IMR-90 (cell line): ENCODE measurements around the gene ADGRL1. TPM values are rescaled to one million over a fixed set of nuclear protein-coding genes. Genes with fewer than 3 reads are reported as not detected.
"Not testable (repeated sequence)": the region's sequence is repeated elsewhere in the genome, so short reads cannot be mapped to it uniquely, and the experiment has no call there.

Experiments used
- ATAC-seq: fragments of 200-7000 bp; cut with Tn5 transposase; 2 replicates; pipeline ENCODE4 v1.9.1; 2020; ENCODE audit warnings: low read depth, mild to moderate bottlenecking, moderate library complexity
- BruUV-seq: library from RNA; stranded (reverse); fragments of 400-500 nt; replicated peaks from 2 replicates; lab custom pipeline; 2021; lab: Mats Ljungman, UMichigan
- CTCF ChIA-PET: fragments of 300-600 bp; formaldehyde crosslinking; extraction: SDS; loops from one replicate; lab custom pipeline; 2021; ENCODE audit warnings: antibody characterized with exemption; lab: Yijun Ruan, JAX
- POLR2A ChIA-PET: fragments of 300-600 bp; sonication (Branson Sonifier 250); formaldehyde crosslinking; loops from one replicate; lab custom pipeline; 2022; ENCODE audit warnings: antibody characterized with exemption; ENCODE audit not compliant: unreplicated experiment; lab: Charles Lee
- DNase-seq: peaks from one replicate; pipeline ENCODE4 v3.0.0; 2013
- H2AFZ ChIP-seq: replicated peaks from 2 replicates; pipeline ENCODE3; 2013; ENCODE audit warnings: low read length, mild to moderate bottlenecking; ENCODE audit not compliant: poor library complexity
- H2AK5ac ChIP-seq: 2 replicates; pipeline ENCODE4 v1.6.1; 2013; ENCODE audit warnings: low read depth, low read length, inconsistent platforms
- H2AK9ac ChIP-seq: replicated peaks from 2 replicates; pipeline ENCODE3; 2013; ENCODE audit warnings: mild to moderate bottlenecking, low read depth, low read length, moderate library complexity; ENCODE audit not compliant: poor library complexity
- H2BK120ac ChIP-seq: 2 replicates; pipeline ENCODE4 v1.6.1; 2013; ENCODE audit warnings: low read depth, low read length, inconsistent platforms
- H2BK15ac ChIP-seq: 3 replicates; pipeline ENCODE4 v1.6.1; 2013; ENCODE audit warnings: low read depth, low read length, inconsistent platforms
- H2BK20ac ChIP-seq: 2 replicates; pipeline ENCODE4 v1.6.1; 2013; ENCODE audit warnings: low read depth, mild to moderate bottlenecking, inconsistent platforms, low read length, moderate library complexity
- H2BK5ac ChIP-seq: 2 replicates; pipeline ENCODE4 v1.6.1; 2013; ENCODE audit warnings: mild to moderate bottlenecking, low read depth, low read length, inconsistent platforms; ENCODE audit not compliant: poor library complexity, severe bottlenecking
- H3K14ac ChIP-seq: replicated peaks from 2 replicates; pipeline ENCODE4 v1.6.1; 2013; ENCODE audit warnings: low read depth, low read length, inconsistent platforms
- H3K18ac ChIP-seq: 2 replicates; pipeline ENCODE4 v1.6.1; 2013; ENCODE audit warnings: low read depth, low read length, control low read depth
- H3K23ac ChIP-seq: 2 replicates; pipeline ENCODE4 v1.6.1; 2013; ENCODE audit warnings: low read depth, low read length, inconsistent platforms
- H3K27ac ChIP-seq: 2 replicates; pipeline ENCODE4 v1.5.1; 2013; ENCODE audit warnings: mild to moderate bottlenecking, control low read depth, low read length; ENCODE audit not compliant: insufficient read depth
- H3K27me3 ChIP-seq: 2 replicates; pipeline ENCODE4 v1.6.1; 2013; ENCODE audit warnings: low read length; ENCODE audit not compliant: control insufficient read depth, insufficient read depth
- H3K36me3 ChIP-seq: 2 replicates; pipeline ENCODE4 v1.6.1; 2013; ENCODE audit warnings: low read length, mixed read lengths; ENCODE audit not compliant: control insufficient read depth, insufficient read depth
- H3K4ac ChIP-seq: 2 replicates; pipeline ENCODE4 v1.6.1; 2013; ENCODE audit warnings: low read depth, low read length, inconsistent platforms
- H3K4me1 ChIP-seq: 2 replicates; pipeline ENCODE4 v1.6.1; 2013; ENCODE audit warnings: low read length, mixed read lengths; ENCODE audit not compliant: control insufficient read depth, insufficient read depth
- H3K4me2 ChIP-seq: 2 replicates; pipeline ENCODE4 v1.6.1; 2013; ENCODE audit warnings: low read depth, mild to moderate bottlenecking, control low read depth, low read length, moderate library complexity
- H3K4me3 ChIP-seq: 2 replicates; pipeline ENCODE4 v1.5.1; 2013; ENCODE audit warnings: low read depth, mild to moderate bottlenecking, control low read depth, low read length, moderate library complexity; ENCODE audit not compliant: insufficient read depth
- H3K56ac ChIP-seq: 2 replicates; pipeline ENCODE4 v1.6.1; 2013; ENCODE audit warnings: low read length, inconsistent platforms; ENCODE audit not compliant: insufficient read depth; ENCODE audit errors: extremely low read depth
- H3K79me1 ChIP-seq, 2 experiments: 2 replicates each; pipeline ENCODE4 v1.6.1; 2013; ENCODE audit warnings: low read length in 2 of 2, inconsistent platforms in 1 of 2, low read depth in 1 of 2
- H3K9ac ChIP-seq: 2 replicates; pipeline ENCODE4 v1.6.1; 2013; ENCODE audit warnings: low read depth, low read length, control low read depth
- H3K9me1 ChIP-seq: 2 replicates; pipeline ENCODE4 v1.6.1; 2013; ENCODE audit warnings: low read length, inconsistent platforms; ENCODE audit not compliant: insufficient read depth
- H3K9me3 ChIP-seq: 2 replicates; pipeline ENCODE4 v1.6.1; 2013; ENCODE audit warnings: low read length; ENCODE audit not compliant: control insufficient read depth, insufficient read depth
- H4K20me1 ChIP-seq: 2 replicates; pipeline ENCODE4 v1.6.1; 2013; ENCODE audit warnings: low read length, inconsistent platforms; ENCODE audit not compliant: insufficient read depth
- H4K5ac ChIP-seq: 2 replicates; pipeline ENCODE4 v1.6.1; 2013; ENCODE audit warnings: mild to moderate bottlenecking, low read depth, low read length, control low read depth
- H4K8ac ChIP-seq, 2 experiments: 2 replicates each; pipeline ENCODE4 v1.6.1; 2013; ENCODE audit warnings: low read depth in 2 of 2, low read length in 2 of 2, control low read depth in 1 of 2, inconsistent platforms in 1 of 2
- H4K91ac ChIP-seq: 2 replicates; pipeline ENCODE4 v1.6.1; 2013; ENCODE audit warnings: low read depth, low read length, inconsistent platforms; ENCODE audit not compliant: insufficient read depth
- WGBS, 2 experiments: methylation state at CpG; one replicate each; pipeline versions ENCODE4 v1.1.5 to v1.1.7; 2013; ENCODE audit warnings: missing lambda C conversion rate in 2 of 2; ENCODE audit not compliant: insufficient read length in 1 of 2; ENCODE audit errors: extremely low coverage in 2 of 2; 5-methylcytosine and 5-hydroxymethylcytosine counted together
- dilution Hi-C: fragments of 300-500 bp; cut with HindIII; formaldehyde crosslinking; loops from one replicate; pipeline ENCODE4 v1.14.3; 2018; ENCODE audit warnings: low sequenced_read_pairs; ENCODE audit not compliant: unreplicated experiment
- in situ Hi-C: fragments of 300-500 bp; cut with MboI; formaldehyde crosslinking; loops from 3 replicates; pipeline ENCODE4 v1.14.3; 2019; ENCODE audit warnings: low sequenced_read_pairs, inconsistent platforms, mixed read lengths
- intact Hi-C: fragments of 100-400 bp; cut with micrococcal nuclease; formaldehyde crosslinking; loops from 2 replicates; pipeline ENCODE4 v1.10.0; 2022
- polyA plus RNA-seq, 3 experiments: library from polyadenylated mRNA; depleted of rRNA; stranded (reverse); fragments of >200 nt; gene quantifications; 2 replicates each; pipeline ENCODE4 v1.2.3, GENCODE V29; 2012; ENCODE audit warnings: low replicate concordance in 1 of 3
- total RNA-seq: library from RNA; depleted of rRNA; stranded (reverse); fragments of >200 nt; gene quantifications from 2 replicates; pipeline ENCODE4 v1.2.3, GENCODE V29; 2012

Gene ADGRL1
- total and polyA plus RNA-seq, 2 of the 4 experiments (the other 2 are of a cell fraction), result 0.72 to 2.2 TPM

DNA sequence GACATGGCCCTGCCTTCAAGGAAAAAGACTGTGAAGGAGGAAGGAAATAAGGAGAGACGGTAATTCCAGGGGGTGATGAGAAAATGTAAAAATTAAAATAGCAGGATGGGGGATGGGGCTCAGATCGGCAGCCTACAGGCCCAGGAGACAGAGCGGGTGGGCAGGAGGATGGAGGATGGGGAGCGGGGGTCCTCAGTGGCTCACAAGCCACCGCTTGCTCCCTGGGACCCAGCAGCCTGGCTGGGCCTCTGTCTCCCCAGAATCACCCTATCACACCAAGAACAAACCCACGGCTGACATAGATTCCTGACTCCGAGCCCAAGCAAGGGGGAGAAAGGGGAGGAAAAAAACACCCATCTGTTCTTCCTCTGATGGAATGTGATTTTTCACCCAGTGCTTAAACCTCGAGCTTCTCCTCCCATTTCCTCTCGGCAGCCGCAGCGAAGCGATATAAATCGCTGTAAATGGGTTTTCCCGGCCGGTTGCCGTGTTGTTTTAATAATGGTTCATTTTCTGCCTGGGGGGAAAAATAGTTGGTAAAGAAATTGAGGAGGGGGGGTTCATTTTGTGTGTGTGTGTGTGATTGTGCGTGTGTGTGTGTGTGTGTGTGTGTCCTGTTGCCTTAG, 22.6 kb upstream of the ADGRL1 start:
- H3K9me1 ChIP-seq, H2BK20ac ChIP-seq, H3K36me3 ChIP-seq, H3K14ac ChIP-seq, H3K4me3 ChIP-seq, H4K8ac ChIP-seq, in situ Hi-C loops, H4K5ac ChIP-seq, H3K18ac ChIP-seq, H3K79me1 ChIP-seq, H3K4ac ChIP-seq, POLR2A ChIA-PET, BruUV-seq, H2BK120ac ChIP-seq, H3K23ac ChIP-seq, H4K91ac ChIP-seq, H3K9ac ChIP-seq, H3K4me2 ChIP-seq, H2BK5ac ChIP-seq, DNase-seq, H3K27ac ChIP-seq, H3K4me1 ChIP-seq, H2AFZ ChIP-seq, H2AK9ac ChIP-seq, dilution Hi-C loops, H4K20me1 ChIP-seq, H2BK15ac ChIP-seq, H3K9me3 ChIP-seq, H3K56ac ChIP-seq, H2AK5ac ChIP-seq, ATAC-seq: not testable (repeated sequence)
- WGBS, 2 experiments, result no CpG with 5 or more reads among the region's 17 CpGs
- CTCF ChIA-PET, result interaction anchor here (1.3 kb wide), 1 partner anchor 11 kb away, joined by 3 read pairs; no protein-coding TSS in a partner anchor
- intact Hi-C loops, result loop anchor here (10.0 kb wide), 1 partner anchor 56 kb away; no protein-coding TSS in a partner anchor
- peaks cover 14% of the 10 kb centered on the region for H3K27me3 ChIP-seq

DNA sequence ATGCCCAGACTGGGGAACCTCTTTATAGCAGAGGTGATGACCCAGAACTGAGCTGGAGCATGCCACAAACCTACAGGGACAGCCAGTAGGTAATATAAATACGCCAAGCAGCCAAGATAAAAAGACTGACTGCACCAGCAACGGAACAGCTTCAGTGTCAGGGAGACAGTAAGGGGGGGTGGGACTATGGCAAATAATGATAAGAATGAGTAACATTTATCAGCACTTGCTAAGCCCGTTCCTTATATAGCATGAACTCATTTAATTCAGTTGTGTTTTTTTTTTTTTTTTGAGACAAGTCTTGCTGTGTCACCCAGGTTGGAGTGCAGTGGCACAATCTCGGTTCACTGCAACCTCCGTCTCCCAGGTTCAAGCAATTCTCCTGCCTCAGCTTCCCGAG, 20.5 kb upstream of the ADGRL1 start:
- H3K4me3 ChIP-seq, H2AK5ac ChIP-seq, H2AFZ ChIP-seq, H3K9me1 ChIP-seq, H2BK20ac ChIP-seq, H2BK120ac ChIP-seq, H3K4ac ChIP-seq, H3K4me2 ChIP-seq, H3K56ac ChIP-seq, H3K36me3 ChIP-seq, H4K91ac ChIP-seq, H4K5ac ChIP-seq, H3K27ac ChIP-seq, H3K79me1 ChIP-seq, ATAC-seq, H3K14ac ChIP-seq, dilution Hi-C loops, H2BK5ac ChIP-seq, H3K9ac ChIP-seq, H2AK9ac ChIP-seq, DNase-seq, H3K18ac ChIP-seq, POLR2A ChIA-PET, H3K4me1 ChIP-seq, H2BK15ac ChIP-seq, H4K20me1 ChIP-seq, in situ Hi-C loops, H3K9me3 ChIP-seq, H3K23ac ChIP-seq, H4K8ac ChIP-seq, BruUV-seq: not testable (repeated sequence)
- peaks cover 14% of the 10 kb centered on the region for H3K27me3 ChIP-seq
- intact Hi-C loops, result loop anchor here (10.0 kb wide), 1 partner anchor 58 kb away; no protein-coding TSS in a partner anchor
- CTCF ChIA-PET, result interaction anchor here (0.6 kb wide), 1 partner anchor 177 kb away, joined by 4 read pairs; no protein-coding TSS in a partner anchor
- WGBS, 2 experiments, result 80% methylated on average over 1 of the region's 6 CpGs; no CpG with 5 or more reads in 1 of the 2 experiments
